Endometrial microvascular endothelial cells (primary cell): Measurements from ENCODE around the gene PSME2. TPM values are rescaled to one million over a fixed set of nuclear protein-coding genes. Genes with fewer than 3 reads are reported as not detected.

ENCODE experiments used
- in situ Hi-C: cut with HindIII; loops from 2 replicates; pipeline ENCODE4 v1.10.0; 2017; ENCODE audit warnings: low sequenced_read_pairs, low pct_unique_long_range_greater_than_20kb; ENCODE audit errors: inconsistent ontology term
- total RNA-seq: library from RNA; depleted of rRNA; stranded (reverse); fragments of >200 nt; gene quantifications from one replicate; pipeline ENCODE4 v1.2.3, GENCODE V29; 2015; ENCODE audit errors: inconsistent ontology term

The PSME2 gene
- total RNA-seq, 1 donor from 2014 or later, result 142 TPM

DNA sequence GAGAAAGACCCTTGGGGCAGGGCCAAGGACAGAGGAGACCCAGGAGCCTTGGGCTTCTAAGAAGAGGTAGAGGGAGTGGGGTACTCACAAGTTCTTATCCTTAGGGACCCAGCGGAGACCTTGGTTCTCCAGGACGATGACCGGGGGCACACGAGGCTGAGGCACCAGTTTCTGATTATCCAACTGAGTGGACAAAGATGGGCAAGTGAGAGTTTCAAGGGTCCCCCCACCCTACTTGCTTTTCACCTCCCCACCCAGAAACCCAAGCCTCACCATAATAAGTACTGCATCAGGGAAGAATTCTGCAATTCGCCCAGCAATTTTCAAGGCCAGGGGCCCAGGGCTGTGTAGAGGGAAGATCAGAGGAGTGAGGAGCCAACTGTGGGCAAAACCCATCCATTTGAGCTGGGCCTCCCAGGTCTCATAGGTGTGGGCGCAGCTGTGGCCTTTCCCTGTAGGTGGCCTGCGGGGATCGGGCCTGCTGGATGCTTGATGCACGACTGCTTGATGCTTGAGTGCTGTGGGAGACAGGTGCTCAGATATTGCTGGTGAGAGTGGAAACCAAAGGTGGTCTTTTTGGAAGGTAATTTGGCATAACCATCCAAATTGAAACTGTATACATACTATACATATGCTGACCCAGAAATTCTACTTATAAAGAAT is 7.0 kb downstream of the PSME2 start:
- in situ Hi-C loops, result no loop called here

- in situ Hi-C loops, result no loop called here
Measured at GRCh38 chr14:24138396-24139271, 7.8 kb downstream of the PSME2 start.

- in situ Hi-C loops, result no loop called here
Measured at GRCh38 chr14:24137529-24138395, 8.6 kb downstream of the PSME2 start.

DNA sequence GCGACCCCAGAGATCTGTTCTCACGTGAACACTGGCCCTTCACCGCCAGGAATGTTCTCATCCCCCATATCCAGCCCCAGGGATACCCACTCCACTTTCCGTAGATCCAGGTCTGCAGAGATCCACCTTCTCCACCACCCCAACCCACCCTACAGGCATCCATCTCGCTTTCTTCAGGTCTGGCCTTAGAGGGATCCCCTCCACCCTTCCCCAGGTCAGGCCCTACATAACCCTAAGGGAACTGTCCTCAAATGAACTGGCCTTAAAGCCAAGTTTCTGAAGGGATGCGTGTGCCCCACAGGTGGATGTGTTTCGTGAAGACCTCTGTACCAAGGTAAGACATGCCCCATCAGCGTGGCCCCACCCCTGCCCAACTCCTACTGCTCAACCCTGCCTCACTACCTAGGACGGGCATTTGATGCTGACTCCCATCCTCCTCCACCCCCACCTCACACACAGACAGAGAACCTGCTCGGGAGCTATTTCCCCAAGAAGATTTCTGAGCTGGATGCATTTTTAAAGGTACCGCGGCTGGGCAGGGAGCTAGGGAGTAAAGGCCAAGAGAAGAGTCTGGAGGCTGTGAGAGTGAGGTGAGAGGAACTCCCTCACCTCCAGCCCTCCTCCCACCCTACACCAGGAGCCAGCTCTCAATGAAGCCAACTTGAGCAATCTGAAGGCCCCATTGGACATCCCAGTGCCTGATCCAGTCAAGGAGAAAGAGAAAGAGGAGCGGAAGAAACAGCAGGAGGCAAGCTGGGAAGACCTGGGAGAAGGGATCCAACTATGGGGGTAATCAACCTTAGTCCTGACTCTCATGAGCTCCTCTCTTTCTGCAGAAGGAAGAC is 9.5 kb downstream of the PSME2 start:
- in situ Hi-C loops, result no loop called here

DNA sequence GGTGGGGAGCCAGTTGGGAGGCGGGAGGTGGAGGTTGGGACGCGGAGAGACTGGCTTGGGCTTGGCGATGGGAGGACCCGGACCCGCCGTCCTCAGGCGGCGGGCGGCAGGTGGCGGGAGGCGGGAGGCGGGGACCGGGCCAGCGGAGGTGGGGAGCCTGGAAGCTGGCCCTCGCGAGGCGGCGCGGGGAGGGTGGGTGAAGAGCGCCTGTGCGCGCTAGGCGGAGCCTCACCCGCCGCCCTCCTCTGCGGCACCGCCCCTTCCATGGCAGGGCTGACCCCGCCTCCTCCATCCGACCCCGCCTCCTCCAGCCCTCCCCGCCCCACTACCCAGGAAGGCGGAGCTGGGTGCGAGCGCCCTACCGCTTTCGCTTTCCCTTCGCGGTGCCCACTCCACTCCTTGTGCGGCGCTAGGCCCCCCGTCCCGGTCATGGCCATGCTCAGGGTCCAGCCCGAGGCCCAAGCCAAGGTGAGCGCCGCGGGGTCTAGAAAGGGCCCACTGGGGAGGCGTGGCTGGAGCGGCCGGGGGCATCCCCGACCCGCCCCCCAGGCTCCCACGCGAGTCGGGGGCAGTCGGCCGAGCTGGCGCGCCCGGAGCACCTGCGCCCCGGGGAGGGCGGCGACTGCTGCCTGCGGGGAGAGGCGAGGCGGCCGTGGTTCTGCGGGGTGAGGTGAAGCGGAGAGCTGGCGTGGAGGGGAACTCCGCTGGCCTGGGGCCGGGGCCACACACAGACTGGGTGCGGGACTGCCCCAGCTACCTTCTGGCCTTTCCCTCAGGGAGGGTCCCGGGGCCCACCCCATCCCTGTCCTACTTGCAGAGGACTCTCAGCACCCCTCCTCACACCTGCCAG is 10.4 kb downstream of the PSME2 start, which contains the start of gene PSME1:
Gene PSME1, plus strand, starts transcription at position 361 of the 850 bp plus-strand sequence. Its CDS starts 69 bp downstream, at position 430.
- in situ Hi-C loops, result no loop called here

DNA sequence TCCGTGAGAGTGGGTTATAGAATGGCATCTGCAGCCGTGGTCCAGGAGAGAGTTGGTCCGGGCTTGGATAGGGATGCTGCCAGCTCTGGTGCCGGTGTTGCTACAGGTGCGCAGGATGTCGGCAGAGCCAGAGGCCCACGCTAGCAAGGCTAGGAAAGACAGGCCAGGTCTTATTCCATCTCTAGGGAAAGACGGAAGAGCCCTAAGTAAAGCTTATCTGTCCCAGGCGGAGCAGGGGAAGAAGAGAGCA is 10.9 kb downstream of the PSME2 start:
- in situ Hi-C loops, result no loop called here

GRCh38 chr14:24133735-24134134 is 12.7 kb downstream of the PSME2 start:
- in situ Hi-C loops, result no loop called here

- in situ Hi-C loops, result no loop called here
Measured at GRCh38 chr14:24132976-24133375, 13.4 kb downstream of the PSME2 start.

DNA sequence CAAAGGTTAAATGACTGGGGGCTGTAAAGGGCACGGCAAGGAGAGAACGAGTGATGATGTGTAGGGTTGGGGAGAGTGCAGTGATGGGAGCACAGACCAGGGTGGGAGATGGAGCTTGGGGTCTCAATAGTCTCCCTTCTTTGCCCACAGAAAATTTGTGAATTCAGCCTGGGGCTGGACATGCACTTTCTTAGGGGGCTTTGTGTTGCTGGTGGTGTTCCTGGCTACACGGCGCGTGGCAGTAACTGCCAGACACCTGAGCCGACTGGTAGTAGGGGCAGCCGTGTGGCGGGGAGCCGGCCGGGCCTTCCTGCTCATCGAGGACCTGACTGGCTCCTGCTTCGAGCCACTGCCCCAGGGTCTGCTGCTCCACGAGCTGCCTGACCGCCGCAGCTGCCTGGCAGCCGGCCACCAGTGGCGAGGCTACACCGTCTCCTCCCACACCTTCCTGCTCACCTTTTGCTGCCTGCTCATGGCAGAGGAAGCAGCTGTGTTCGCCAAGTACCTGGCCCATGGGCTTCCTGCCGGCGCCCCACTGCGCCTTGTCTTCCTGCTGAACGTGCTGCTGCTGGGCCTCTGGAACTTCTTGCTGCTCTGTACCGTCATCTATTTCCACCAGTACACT is 14.2 kb downstream of the PSME2 start:
- in situ Hi-C loops, result no loop called here

DNA sequence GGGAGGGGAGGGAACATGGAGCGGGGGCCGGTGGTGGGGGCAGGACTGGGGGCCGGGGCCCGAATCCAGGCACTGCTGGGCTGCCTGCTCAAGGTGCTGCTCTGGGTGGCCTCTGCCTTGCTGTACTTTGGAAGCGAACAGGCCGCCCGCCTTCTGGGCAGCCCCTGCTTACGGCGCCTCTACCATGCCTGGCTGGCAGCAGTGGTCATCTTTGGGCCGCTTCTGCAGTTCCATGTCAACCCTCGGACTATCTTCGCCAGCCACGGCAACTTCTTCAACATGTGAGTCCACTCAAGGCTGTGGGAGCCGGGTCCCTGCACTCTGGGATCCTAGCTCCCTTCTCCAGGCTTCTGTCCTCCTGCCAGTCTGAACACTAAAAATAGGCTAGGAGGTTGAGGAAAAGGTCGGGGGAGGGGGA is 14.9 kb downstream of the PSME2 start:
- in situ Hi-C loops, result no loop called here

- in situ Hi-C loops, result no loop called here
Measured at GRCh38 chr14:24130717-24131548, 15.5 kb downstream of the PSME2 start.

- in situ Hi-C loops, result no loop called here
Measured at GRCh38 chr14:24130380-24130716, 16.1 kb downstream of the PSME2 start, which contains the start of gene FITM1. Gene FITM1, plus strand, starts transcription at chr14:24130659. Its CDS starts 905 bp downstream, at chr14:24131564.

DNA sequence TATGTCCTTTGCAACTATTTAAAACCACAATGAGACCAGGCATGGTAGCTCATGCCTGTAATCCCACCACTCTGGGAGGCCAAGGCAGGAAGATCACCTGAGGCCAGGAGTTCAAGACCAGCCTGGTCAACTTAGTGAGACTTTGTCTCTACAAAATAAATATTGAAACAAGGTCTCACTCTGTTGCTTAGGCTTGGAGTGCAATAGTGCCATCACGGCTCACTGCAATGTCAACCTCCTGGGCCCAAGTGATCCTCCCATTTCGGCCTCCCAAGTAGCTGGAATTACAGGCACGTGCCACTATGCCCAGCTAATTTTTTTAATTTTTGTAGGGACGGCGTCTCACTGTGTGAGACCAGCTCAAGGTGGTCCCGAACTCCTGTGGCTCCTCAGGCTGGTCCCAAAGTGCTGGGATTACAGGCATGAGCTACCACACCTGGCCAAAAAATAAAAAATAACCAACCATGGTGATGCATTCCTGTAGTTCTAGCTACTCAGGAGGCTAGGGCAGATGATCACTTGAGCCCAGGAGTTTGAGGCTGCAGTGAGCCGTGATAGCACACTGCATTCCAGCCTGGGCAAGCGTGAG is 16.9 kb downstream of the PSME2 start:
- in situ Hi-C loops, result no loop called here

- in situ Hi-C loops, result no loop called here
Measured at GRCh38 chr14:24127673-24128072, 18.7 kb downstream of the PSME2 start.

DNA sequence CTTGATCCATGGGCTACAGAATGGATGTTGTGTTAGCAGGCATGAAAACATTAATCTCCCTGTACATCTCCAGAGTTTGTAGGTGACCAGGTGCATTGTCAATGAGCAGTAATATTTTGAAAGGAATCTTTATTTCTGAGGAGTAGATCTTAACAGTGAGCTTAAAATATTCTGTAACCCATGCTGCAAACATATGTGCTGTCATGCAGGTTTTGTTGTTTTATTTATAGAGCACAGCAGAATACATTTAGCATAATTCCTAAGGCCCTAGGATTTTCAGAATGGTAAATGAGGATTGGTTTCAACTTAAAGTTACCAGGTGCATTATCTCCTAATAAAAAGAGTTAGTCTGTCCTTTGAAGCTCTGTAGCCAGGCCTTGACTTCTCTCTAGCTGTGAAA is 19.5 kb downstream of the PSME2 start:
- in situ Hi-C loops, result no loop called here
